ENCODE data around the gene AJM1. TPM values are rescaled to one million over a fixed set of nuclear protein-coding genes. Genes with fewer than 3 reads are reported as not detected.
"Not testable (repeated sequence)": the region's sequence is repeated elsewhere in the genome, so short reads cannot be mapped to it uniquely, and the experiment has no call there.

The AJM1 gene
- 3.3 TPM for polyA plus RNA-seq (2013, experiment 1 of 2; ENCODE audit: insufficient read length)
- 2.8 TPM for polyA plus RNA-seq (2013, experiment 2 of 2; ENCODE audit: insufficient read length)

GRCh38 chr9:136842380-136842948 is at the start of gene AJM1:
Gene AJM1, plus strand, starts transcription at chr9:136842478. Its CDS starts 1,937 bp downstream, at chr9:136844415.
- peak; percentile 75 for DNase-seq

- no peak for DNase-seq
Observed at GRCh38 chr9:136793086-136793946, 49.0 kb upstream of the AJM1 start.

- DNase-seq = no peak
Observed at GRCh38 chr9:136794281-136794999, 47.8 kb upstream of the AJM1 start.

GRCh38 chr9:136795000-136795348 is 47.3 kb upstream of the AJM1 start:
- no peak for DNase-seq

- DNase-seq = no peak
Observed at GRCh38 chr9:136796238-136796774, 46.0 kb upstream of the AJM1 start, which contains the start of gene CCDC183. Gene CCDC183, plus strand, starts transcription at chr9:136796338. Its CDS starts 60 bp downstream, at chr9:136796398.

GRCh38 chr9:136796775-136797347 is 45.4 kb upstream of the AJM1 start:
- DNase-seq = peak; percentile 42

GRCh38 chr9:136798708-136799078 is 43.6 kb upstream of the AJM1 start:
- DNase-seq = no peak

GRCh38 chr9:136799079-136799853 is 43.0 kb upstream of the AJM1 start:
- DNase-seq = no peak

GRCh38 chr9:136799854-136800657 is 42.2 kb upstream of the AJM1 start:
- DNase-seq = peak; percentile 38

- no peak for DNase-seq
Observed at GRCh38 chr9:136802321-136802720, 40.0 kb upstream of the AJM1 start.

- not testable (repeated sequence) for DNase-seq
Observed at GRCh38 chr9:136803009-136803550, 39.2 kb upstream of the AJM1 start.

- DNase-seq = no peak
Observed at GRCh38 chr9:136803551-136804508, 38.4 kb upstream of the AJM1 start.

GRCh38 chr9:136804509-136805206 is 37.6 kb upstream of the AJM1 start:
- DNase-seq = no peak

- DNase-seq = no peak
Observed at GRCh38 chr9:136805207-136805740, 37.0 kb upstream of the AJM1 start.

GRCh38 chr9:136806067-136806466 is 36.2 kb upstream of the AJM1 start:
- DNase-seq = no peak

- no peak for DNase-seq
Observed at GRCh38 chr9:136806631-136807201, 35.6 kb upstream of the AJM1 start.

GRCh38 chr9:136807281-136808074 is 34.8 kb upstream of the AJM1 start, which contains the start of gene RABL6:
Gene RABL6, plus strand, starts transcription at chr9:136807948. Its CDS starts 249 bp downstream, at chr9:136808197.
- peak; percentile 76 for DNase-seq
